Ovary (tissue), 3 donors: Measurements from ENCODE around the gene NECTIN1.

Experiments
- CTCF ChIP-seq, 3 donors: fragments of 450-650 bp in 2 of 3; fragments of 200-600 bp in 1 of 3; IDR thresholded peaks; one replicate each; pipeline versions ENCODE4 v1.5.1 to v1.8.0; 2016 to 2022; ENCODE audit warnings: antibody characterized with exemption in 3 of 3, mild to moderate bottlenecking in 1 of 3
- EP300 ChIP-seq: sonication (generic); formaldehyde crosslinking; IDR thresholded peaks from one replicate; pipeline ENCODE4 v1.6.1; 2017; ENCODE audit warnings: antibody characterized with exemption
- POLR2A ChIP-seq: fragments of 450-650 bp; IDR thresholded peaks from one replicate; pipeline ENCODE4 v1.6.1; 2017; ENCODE audit warnings: antibody characterized with exemption, mild to moderate bottlenecking, moderate library complexity
- donor health status: DM: no; HTN: no; CAD: no.

GRCh38 chr11:119776651-119777050, 47.7 kb upstream of the NECTIN1 start:
- TF ChIP-seq CTCF (IDR thresholded peaks at IDR 0.05) = no peak
- TF ChIP-seq EP300 = no peak
- TF ChIP-seq POLR2A = no peak
